Uterus (tissue), 4 donors: ENCODE data around the gene SAMD4A. TPM values are rescaled to one million over a fixed set of nuclear protein-coding genes. Genes with fewer than 3 reads are reported as not detected.

Source experiments
- DNase-seq, 2 donors: peaks; one replicate each; pipeline ENCODE4 v3.0.0-alpha.2; 2019 to 2020
- H3K27ac ChIP-seq, 2 donors: fragments of 200-600 bp; sonication (generic); 1 replicate in 1 of 2; 2 replicates in 1 of 2; pipeline ENCODE4 v1.5.1; 2016 to 2018
- H3K27me3 ChIP-seq, 2 donors: fragments of 200-600 bp; sonication (generic); one replicate each; pipeline ENCODE4 v1.5.1; 2018 to 2019; ENCODE audit warnings: control low read depth in 1 of 2
- H3K36me3 ChIP-seq, 2 donors: fragments of 200-600 bp; sonication (generic); one replicate each; pipeline ENCODE4 v1.5.1; 2019; ENCODE audit warnings: control low read depth in 1 of 2
- H3K4me1 ChIP-seq, 2 donors: fragments of 200-600 bp; sonication (generic); one replicate each; pipeline ENCODE4 v1.5.1; 2018 to 2019; ENCODE audit warnings: control low read depth in 1 of 2
- H3K4me3 ChIP-seq, 2 donors: fragments of 200-600 bp; sonication (generic); 1 replicate in 1 of 2; 2 replicates in 1 of 2; pipeline ENCODE4 v1.5.1; 2018 to 2019; ENCODE audit warnings: mild to moderate bottlenecking in 1 of 2
- H3K9me3 ChIP-seq, 2 donors: fragments of 200-600 bp; sonication (generic); one replicate each; pipeline ENCODE4 v1.5.1; 2019; ENCODE audit warnings: control low read depth in 1 of 2
- POLR2A ChIP-seq, 2 donors: fragments of 450-650 bp; IDR thresholded peaks; one replicate each; pipeline ENCODE4 v1.6.1; 2016; ENCODE audit warnings: antibody characterized with exemption in 2 of 2, mild to moderate bottlenecking in 1 of 2, moderate library complexity in 1 of 2
- intact Hi-C: fragments of 100-400 bp; cut with DNase I; formaldehyde crosslinking; loops from one replicate; pipeline ENCODE4 v1.15.1; 2023; ENCODE audit warnings: low total_unique reads
- total RNA-seq, 4 donors: library from RNA; depleted of rRNA in 3 of 4; stranded (reverse); fragments of >200 nt in 3 of 4; gene quantifications; one replicate each; pipeline versions ENCODE4 v1.1.0 to v1.2.4, GENCODE V29; 2014 to 2023
- TF ChIP-seq, protein P1 (sequence below), 4 experiments: fragments of 200-600 bp in 2 of 4; fragments of 450-650 bp in 2 of 4; sonication (generic) in 2 of 4; IDR thresholded peaks; one replicate each; pipeline ENCODE4 v1.5.1; 2016 to 2019; ENCODE audit warnings: antibody characterized with exemption in 4 of 4, mild to moderate bottlenecking in 2 of 4, moderate library complexity in 1 of 4
- donor health status: DM: yes; HTN: yes; CAD: no.

SAMD4A gene
- total RNA-seq, 4 donors from 2014 or later, result 46.9 to 67.8 (median 55.0) TPM

DNA sequence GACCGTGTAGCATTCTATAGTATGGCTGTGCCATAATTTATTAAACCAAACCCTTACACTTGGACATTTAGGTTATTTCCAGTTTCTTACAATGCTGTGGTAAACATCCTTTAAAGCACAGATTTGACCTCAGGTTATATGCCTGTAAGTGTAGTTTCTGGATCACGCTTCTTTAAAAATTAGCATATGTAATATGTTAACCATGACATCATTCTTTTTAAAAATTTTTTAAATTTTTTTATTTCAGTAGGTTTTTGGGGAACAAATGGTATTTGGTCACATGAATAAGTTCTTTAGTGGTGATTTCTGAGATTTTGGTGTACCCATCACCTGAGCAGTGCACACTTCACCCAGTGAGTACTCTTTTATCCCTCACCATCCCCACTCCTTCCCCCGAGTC is 18.3 kb downstream of the SAMD4A start:
- Histone ChIP-seq H3K27ac (no peak overlapping the region), H3K4me1 (peaks cover 0 to 5% of the 10 kb centered on the region in 2 donors), H3K9me3 (peaks cover 0 to 3% of the 10 kb centered on the region in 2 donors), H3K36me3 (no peaks in the 10 kb centered on the region), H3K27me3 (no peaks in the 10 kb centered on the region), H3K4me3 (no peak overlapping the region)
- intact Hi-C loops, result no loop called here
- no peak for TF ChIP-seq POLR2A (IDR thresholded peaks at IDR 0.05)
- TF ChIP-seq, protein P1, sequence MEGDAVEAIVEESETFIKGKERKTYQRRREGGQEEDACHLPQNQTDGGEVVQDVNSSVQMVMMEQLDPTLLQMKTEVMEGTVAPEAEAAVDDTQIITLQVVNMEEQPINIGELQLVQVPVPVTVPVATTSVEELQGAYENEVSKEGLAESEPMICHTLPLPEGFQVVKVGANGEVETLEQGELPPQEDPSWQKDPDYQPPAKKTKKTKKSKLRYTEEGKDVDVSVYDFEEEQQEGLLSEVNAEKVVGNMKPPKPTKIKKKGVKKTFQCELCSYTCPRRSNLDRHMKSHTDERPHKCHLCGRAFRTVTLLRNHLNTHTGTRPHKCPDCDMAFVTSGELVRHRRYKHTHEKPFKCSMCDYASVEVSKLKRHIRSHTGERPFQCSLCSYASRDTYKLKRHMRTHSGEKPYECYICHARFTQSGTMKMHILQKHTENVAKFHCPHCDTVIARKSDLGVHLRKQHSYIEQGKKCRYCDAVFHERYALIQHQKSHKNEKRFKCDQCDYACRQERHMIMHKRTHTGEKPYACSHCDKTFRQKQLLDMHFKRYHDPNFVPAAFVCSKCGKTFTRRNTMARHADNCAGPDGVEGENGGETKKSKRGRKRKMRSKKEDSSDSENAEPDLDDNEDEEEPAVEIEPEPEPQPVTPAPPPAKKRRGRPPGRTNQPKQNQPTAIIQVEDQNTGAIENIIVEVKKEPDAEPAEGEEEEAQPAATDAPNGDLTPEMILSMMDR (IDR thresholded peaks at IDR 0.05), result no peak
- no peak for DNase-seq

DNA sequence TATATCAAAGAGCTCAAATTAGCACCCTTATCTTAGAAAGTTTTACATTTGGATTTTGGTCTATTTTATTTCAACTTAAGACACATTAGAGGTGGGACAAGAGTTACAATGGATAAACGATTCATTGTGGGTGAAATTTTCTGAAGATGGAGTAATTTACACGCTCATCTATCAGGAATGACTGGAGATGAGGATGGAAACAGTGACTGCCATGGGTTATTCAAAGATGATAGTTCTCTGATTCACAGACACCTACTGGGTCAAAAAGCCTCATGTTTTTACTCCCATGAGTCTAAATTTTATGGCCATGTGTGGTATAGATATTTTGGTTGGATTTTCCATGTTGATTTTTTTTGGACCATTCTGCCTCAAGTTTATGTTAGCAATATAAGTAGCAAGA is 22.1 kb downstream of the SAMD4A start:
- no peak for DNase-seq
- TF ChIP-seq, protein P1 (IDR thresholded peaks at IDR 0.05), result no peak
- no peak for TF ChIP-seq POLR2A (IDR thresholded peaks at IDR 0.05)
- Histone ChIP-seq H3K4me1 (peaks cover 0 to 5% of the 10 kb centered on the region in 2 donors), H3K27me3 (no peaks in the 10 kb centered on the region), H3K4me3 (no peak overlapping the region), H3K27ac (no peak overlapping the region), H3K36me3 (no peaks in the 10 kb centered on the region), H3K9me3 (peaks cover 0 to 3% of the 10 kb centered on the region in 2 donors)
- intact Hi-C loops, result no loop called here

DNA sequence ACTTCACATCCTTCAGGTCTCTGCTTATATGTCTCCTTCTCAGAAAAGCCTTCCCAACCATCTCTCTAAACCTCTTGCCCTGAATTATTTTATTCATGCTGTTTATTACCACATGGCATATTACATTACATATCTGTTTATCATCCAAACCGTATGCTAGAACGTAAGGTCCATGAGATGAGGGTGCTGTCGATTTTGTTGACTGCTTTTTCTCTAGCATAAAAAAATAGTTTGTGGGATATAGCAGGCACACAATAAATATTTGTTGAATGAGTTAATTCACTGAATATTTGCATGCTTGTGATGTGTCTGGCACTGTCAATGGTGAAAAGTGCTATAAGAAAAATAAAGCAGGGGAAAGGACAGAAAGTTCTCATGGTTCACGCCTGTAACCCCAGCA is 22.9 kb downstream of the SAMD4A start:
- no peaks in the 10 kb centered on the region for H3K27me3 ChIP-seq
- intact Hi-C loops, result no loop called here
- H3K4me1 ChIP-seq, result peaks cover 0 to 5% of the 10 kb centered on the region in 2 donors
- no peak overlapping the region for H3K4me3 ChIP-seq
- no peak for DNase-seq
- no peaks in the 10 kb centered on the region for H3K36me3 ChIP-seq
- H3K9me3 ChIP-seq, result peaks cover 0 to 3% of the 10 kb centered on the region in 2 donors
- no peak overlapping the region for H3K27ac ChIP-seq
- TF ChIP-seq, protein P1 (IDR thresholded peaks at IDR 0.05), result no peak
- no peak for TF ChIP-seq POLR2A (IDR thresholded peaks at IDR 0.05)

DNA sequence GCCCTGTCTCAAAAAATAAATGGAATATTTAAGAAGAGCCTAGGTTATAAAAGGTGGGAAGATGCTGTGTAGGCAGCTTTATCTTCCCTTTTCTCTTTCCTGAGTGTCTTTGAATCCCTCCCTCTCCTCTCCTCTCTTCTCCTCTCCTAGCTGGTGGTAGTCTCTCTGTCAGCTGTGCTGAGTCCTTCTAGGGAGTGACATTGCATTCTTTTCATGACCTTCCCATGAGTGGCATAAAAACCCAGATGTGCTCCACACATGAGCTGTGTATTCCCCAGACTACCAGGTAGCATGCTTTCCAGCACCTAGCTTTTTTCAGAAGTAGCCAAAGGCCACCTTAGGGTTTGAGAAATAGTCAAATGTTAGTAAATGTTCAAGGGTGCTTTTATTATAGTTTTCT is 23.6 kb downstream of the SAMD4A start:
- Histone ChIP-seq H3K27ac (no peak overlapping the region), H3K4me1 (peaks cover 0 to 5% of the 10 kb centered on the region in 2 donors)

DNA sequence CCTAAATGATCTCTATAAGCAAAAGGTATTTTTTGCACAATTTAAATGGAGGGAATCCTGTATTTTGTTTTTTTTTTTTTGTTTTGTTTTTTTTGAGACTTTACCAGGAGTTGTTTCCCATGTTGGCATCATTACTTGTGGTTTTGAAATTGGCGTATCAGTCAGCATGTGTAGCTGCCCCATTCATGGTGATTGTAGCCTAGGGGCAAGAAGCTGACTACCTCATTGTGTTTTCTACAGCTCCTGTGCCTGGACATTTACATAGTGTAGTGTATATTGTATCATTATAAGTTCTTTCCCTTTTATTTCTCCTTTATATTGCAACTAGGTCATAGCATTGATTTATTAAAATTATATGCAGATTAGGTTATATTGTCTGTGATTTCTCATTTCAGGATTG is 24.5 kb downstream of the SAMD4A start:
- H3K4me3 ChIP-seq, result no peak overlapping the region
- intact Hi-C loops, result no loop called here
- no peaks in the 10 kb centered on the region for H3K27me3 ChIP-seq
- no peak for DNase-seq
- no peaks in the 10 kb centered on the region for H3K36me3 ChIP-seq
- no peak overlapping the region for H3K27ac ChIP-seq
- peaks cover 0 to 3% of the 10 kb centered on the region in 2 donors for H3K9me3 ChIP-seq
- peaks cover 0 to 5% of the 10 kb centered on the region in 2 donors for H3K4me1 ChIP-seq
- TF ChIP-seq POLR2A (IDR thresholded peaks at IDR 0.05), result no peak
- TF ChIP-seq, protein P1 (IDR thresholded peaks at IDR 0.05), result no peak

More for the DNA sequence above, 23.6 kb downstream of the SAMD4A start:
- intact Hi-C loops, result no loop called here
- Histone ChIP-seq H3K36me3 (no peaks in the 10 kb centered on the region), H3K27me3 (no peaks in the 10 kb centered on the region), H3K4me3 (no peak overlapping the region), H3K9me3 (peaks cover 0 to 3% of the 10 kb centered on the region in 2 donors)
- DNase-seq, result no peak
- TF ChIP-seq, protein P1 (IDR thresholded peaks at IDR 0.05), result no peak
- no peak for TF ChIP-seq POLR2A (IDR thresholded peaks at IDR 0.05)
